PC-3 (cell line): ENCODE results near the gene FER1L5. TPM values are rescaled to one million over a fixed set of nuclear protein-coding genes. Genes with fewer than 3 reads are reported as not detected.

Source experiments
- ATAC-seq: fragments of 200-7000 bp; cut with Tn5 transposase; 2 replicates; pipeline ENCODE4 v1.9.1; 2020; ENCODE audit warnings: mild to moderate bottlenecking, moderate library complexity
- BruUV-seq: library from RNA; stranded (reverse); fragments of 400-500 nt; replicated peaks from 2 replicates; lab custom pipeline; 2021; lab: Mats Ljungman, UMichigan
- CTCF ChIA-PET: fragments of 300-600 bp; sonication (Branson Sonifier 250); formaldehyde crosslinking; loops from one replicate; lab custom pipeline; 2022; ENCODE audit warnings: antibody characterized with exemption; lab: Charles Lee
- POLR2A ChIA-PET: fragments of 300-600 bp; sonication (Branson Sonifier 250); formaldehyde crosslinking; loops from one replicate; lab custom pipeline; 2022; ENCODE audit warnings: antibody characterized with exemption; ENCODE audit not compliant: unreplicated experiment; lab: Charles Lee
- DNase-seq: peaks from one replicate; pipeline ENCODE4 v3.0.0-alpha.2; 2015
- H2AFZ ChIP-seq: fragments of 300-600 bp; sonication (generic); 2 replicates; pipeline ENCODE4 v1.6.0; 2016; ENCODE audit warnings: antibody characterized with exemption, low read length
- H3F3A ChIP-seq: fragments of 300-600 bp; sonication (generic); one replicate; pipeline ENCODE4 v1.6.0; 2017; ENCODE audit warnings: antibody characterized with exemption, low read length, control low read depth, mild to moderate bottlenecking; ENCODE audit not compliant: unreplicated experiment
- H3K27ac ChIP-seq: fragments of 300-600 bp; sonication (generic); 2 replicates; pipeline ENCODE4 v1.5.1; 2016; ENCODE audit warnings: mild to moderate bottlenecking, low read length
- H3K27me3 ChIP-seq: fragments of 300-600 bp; sonication (generic); 2 replicates; pipeline ENCODE4 v1.6.1; 2016; ENCODE audit warnings: low read length, mixed read lengths
- H3K36me3 ChIP-seq: fragments of 300-600 bp; sonication (generic); 2 replicates; pipeline ENCODE4 v1.6.1; 2016; ENCODE audit warnings: low read depth, mixed run types, low read length, mixed read lengths
- H3K4me1 ChIP-seq: fragments of 300-600 bp; sonication (generic); 2 replicates; pipeline ENCODE4 v1.5.1; 2016; ENCODE audit warnings: low read length; ENCODE audit not compliant: insufficient read depth
- H3K4me2 ChIP-seq: fragments of 300-600 bp; sonication (generic); 2 replicates; pipeline ENCODE4 v1.6.0; 2016; ENCODE audit warnings: low read length
- H3K4me3 ChIP-seq: fragments of 300-600 bp; sonication (generic); 2 replicates; pipeline ENCODE4 v1.5.1; 2016; ENCODE audit warnings: mild to moderate bottlenecking, low read length, mixed read lengths
- H3K79me2 ChIP-seq: fragments of 300-600 bp; sonication (generic); 2 replicates; pipeline ENCODE4 v1.6.1; 2017; ENCODE audit warnings: low read length, mixed read lengths
- H3K9ac ChIP-seq: fragments of 300-600 bp; sonication (generic); 2 replicates; pipeline ENCODE4 v1.6.0; 2016; ENCODE audit warnings: mild to moderate bottlenecking, low read length
- H3K9me2 ChIP-seq: fragments of 300-600 bp; sonication (generic); replicated peaks from 2 replicates; pipeline ENCODE4 v1.6.1; 2016; ENCODE audit warnings: mixed run types, low read length, mixed read lengths
- H3K9me3 ChIP-seq: fragments of 300-600 bp; sonication (generic); 2 replicates; pipeline ENCODE4 v1.6.1; 2016; ENCODE audit warnings: low read length, mixed read lengths
- H4K20me1 ChIP-seq: fragments of 300-600 bp; sonication (generic); 2 replicates; pipeline ENCODE4 v1.6.1; 2016; ENCODE audit warnings: low read length, mixed read lengths
- EZH2 ChIP-seq: fragments of 300-600 bp; sonication (generic); IDR thresholded peaks from one replicate; pipeline ENCODE4 v1.6.1; 2017; ENCODE audit warnings: antibody characterized with exemption, mild to moderate bottlenecking, low read length; ENCODE audit not compliant: unreplicated experiment
- EZH2phosphoT487 ChIP-seq: fragments of 300-600 bp; sonication (generic); IDR thresholded peaks from 2 replicates; pipeline ENCODE4 v1.6.1; 2018; ENCODE audit warnings: mild to moderate bottlenecking, antibody characterized with exemption, low read length, borderline replicate concordance
- intact Hi-C: fragments of 100-400 bp; cut with micrococcal nuclease; formaldehyde crosslinking; loops from 2 replicates; pipeline ENCODE4 v1.9.0; 2023
- total RNA-seq: library from RNA; depleted of rRNA; stranded (reverse); fragments of >200 nt; gene quantifications from 2 replicates; pipeline ENCODE4 v1.2.3, GENCODE V29; 2014
- TF ChIP-seq, protein P1 (sequence below): fragments of 300-600 bp; sonication (generic); conservative IDR thresholded peaks from 2 replicates; pipeline ENCODE4 v1.5.1; 2017; ENCODE audit warnings: antibody characterized with exemption, low read depth, mild to moderate bottlenecking, low read length

FER1L5 gene
- total RNA-seq, 1 experiment from 2014 or later, result not detected

DNA sequence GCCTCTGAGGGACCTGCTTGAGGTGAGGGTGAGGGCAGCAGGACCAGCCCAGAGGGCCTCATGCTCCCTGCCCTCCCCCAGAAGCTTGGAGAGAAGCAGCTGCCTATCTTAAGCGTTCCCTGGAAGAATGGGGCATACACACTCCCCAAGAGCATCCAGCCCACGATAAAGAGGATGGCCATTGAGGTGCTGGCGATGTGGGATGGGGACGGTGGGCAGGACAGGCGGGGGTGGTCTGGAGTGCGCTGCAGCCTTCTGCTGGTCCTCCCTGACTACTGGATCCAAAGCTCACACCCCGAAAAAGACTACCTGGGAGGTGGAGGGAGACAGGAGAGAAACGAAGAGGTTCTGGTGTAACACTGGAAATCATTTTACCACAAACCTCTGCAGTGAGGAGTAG lies 51.7 kb downstream of the FER1L5 start:
- H3K27ac ChIP-seq, result no peak overlapping the region
- no peak overlapping the region for H3K4me2 ChIP-seq
- no peaks in the 10 kb centered on the region for H3K4me1 ChIP-seq
- no peaks in the 10 kb centered on the region for H4K20me1 ChIP-seq
- ChIA-PET POLR2A (no interaction called here), CTCF (interaction anchor here (0.6 kb wide), 1 partner anchor 265 kb away, joined by 6 read pairs; no protein-coding TSS in a partner anchor)
- no peaks in the 10 kb centered on the region for H3K9me3 ChIP-seq
- H2AFZ ChIP-seq, result no peak overlapping the region
- TF ChIP-seq, protein P1, sequence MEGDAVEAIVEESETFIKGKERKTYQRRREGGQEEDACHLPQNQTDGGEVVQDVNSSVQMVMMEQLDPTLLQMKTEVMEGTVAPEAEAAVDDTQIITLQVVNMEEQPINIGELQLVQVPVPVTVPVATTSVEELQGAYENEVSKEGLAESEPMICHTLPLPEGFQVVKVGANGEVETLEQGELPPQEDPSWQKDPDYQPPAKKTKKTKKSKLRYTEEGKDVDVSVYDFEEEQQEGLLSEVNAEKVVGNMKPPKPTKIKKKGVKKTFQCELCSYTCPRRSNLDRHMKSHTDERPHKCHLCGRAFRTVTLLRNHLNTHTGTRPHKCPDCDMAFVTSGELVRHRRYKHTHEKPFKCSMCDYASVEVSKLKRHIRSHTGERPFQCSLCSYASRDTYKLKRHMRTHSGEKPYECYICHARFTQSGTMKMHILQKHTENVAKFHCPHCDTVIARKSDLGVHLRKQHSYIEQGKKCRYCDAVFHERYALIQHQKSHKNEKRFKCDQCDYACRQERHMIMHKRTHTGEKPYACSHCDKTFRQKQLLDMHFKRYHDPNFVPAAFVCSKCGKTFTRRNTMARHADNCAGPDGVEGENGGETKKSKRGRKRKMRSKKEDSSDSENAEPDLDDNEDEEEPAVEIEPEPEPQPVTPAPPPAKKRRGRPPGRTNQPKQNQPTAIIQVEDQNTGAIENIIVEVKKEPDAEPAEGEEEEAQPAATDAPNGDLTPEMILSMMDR, result no peak
- DNase-seq (no peak), ATAC-seq (no peak)
- no peaks in the 10 kb centered on the region for H3K27me3 ChIP-seq
- no peak overlapping the region for H3K9ac ChIP-seq
- no peak overlapping the region for H3K4me3 ChIP-seq
- BruUV-seq, result no TSS peak
- no peaks in the 10 kb centered on the region for H3F3A ChIP-seq
- H3K9me2 ChIP-seq, result no peaks in the 10 kb centered on the region
- intact Hi-C loops, result no loop called here
- H3K36me3 ChIP-seq, result no peaks in the 10 kb centered on the region
- H3K79me2 ChIP-seq, result no peaks in the 10 kb centered on the region

DNA sequence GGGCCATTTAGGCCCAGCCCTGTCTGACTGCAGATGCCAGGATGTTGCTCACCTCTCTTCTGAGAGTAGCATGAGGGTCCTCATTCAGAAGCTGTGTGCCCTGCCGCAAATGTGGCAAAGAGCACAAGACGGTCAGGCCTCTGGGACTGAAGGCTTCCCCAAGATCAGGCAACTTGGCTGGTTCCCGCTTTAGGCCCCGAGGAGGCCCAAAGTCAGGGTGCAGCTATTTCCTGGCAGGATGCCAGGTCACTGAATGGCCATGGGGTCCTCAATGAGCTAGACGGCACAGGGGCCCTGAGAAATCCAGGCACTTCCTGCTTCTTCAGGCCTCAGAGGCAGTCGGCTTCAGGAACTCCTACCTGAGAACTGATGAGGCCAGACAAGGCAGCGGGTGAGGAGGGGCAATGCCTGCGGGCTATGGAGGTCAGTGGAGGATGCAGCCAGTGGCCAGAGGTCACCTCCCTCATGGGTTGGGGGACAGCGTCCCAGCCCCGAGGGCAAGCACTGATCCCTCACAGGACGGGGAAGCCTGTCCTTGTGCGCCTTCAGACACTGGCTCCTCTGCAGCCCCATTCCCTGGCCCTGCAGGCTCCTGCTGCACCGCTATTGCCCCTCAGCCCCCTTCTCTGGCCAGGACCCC lies 52.4 kb downstream of the FER1L5 start:
- Histone ChIP-seq H3K9me2 (no peaks in the 10 kb centered on the region), H4K20me1 (no peaks in the 10 kb centered on the region), H3K9me3 (no peaks in the 10 kb centered on the region), H3F3A (no peaks in the 10 kb centered on the region), H3K4me1 (no peaks in the 10 kb centered on the region), H2AFZ (no peak overlapping the region), H3K4me2 (no peak overlapping the region), H3K36me3 (no peaks in the 10 kb centered on the region), H3K4me3 (no peak overlapping the region), H3K27me3 (no peaks in the 10 kb centered on the region), H3K79me2 (no peaks in the 10 kb centered on the region), H3K9ac (no peak overlapping the region), H3K27ac (no peak overlapping the region)
- ChIA-PET CTCF (no interaction called here), POLR2A (no interaction called here)
- no peak for ATAC-seq
- no peak for TF ChIP-seq EZH2
- TF ChIP-seq EZH2phosphoT487, result no peak
- TF ChIP-seq, protein P1, result no peak
- no peak for DNase-seq
- BruUV-seq, result no TSS peak
- intact Hi-C loops, result no loop called here

DNA sequence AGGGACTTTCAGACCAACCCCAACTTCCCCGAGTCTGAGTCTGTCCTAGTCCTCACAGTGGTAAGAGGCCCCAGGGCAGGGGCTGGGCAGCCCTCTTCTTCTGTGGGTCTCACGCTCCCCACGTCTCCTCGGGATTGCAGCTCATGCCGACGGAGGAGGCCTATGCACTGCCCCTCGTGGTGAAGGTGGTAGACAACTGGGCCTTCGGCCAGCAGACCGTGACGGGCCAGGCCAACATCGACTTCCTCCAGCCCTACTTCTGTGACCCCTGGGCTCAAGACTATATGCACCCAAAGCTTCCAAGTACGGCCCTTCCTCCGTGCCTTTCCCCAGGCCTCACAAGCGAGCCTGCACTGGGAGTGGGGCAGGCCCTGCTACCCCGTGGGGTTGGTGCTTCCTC lies 53.0 kb downstream of the FER1L5 start:
- Histone ChIP-seq H3K4me3 (no peak overlapping the region), H3K9ac (no peak overlapping the region), H3K4me2 (no peak overlapping the region), H3K4me1 (no peaks in the 10 kb centered on the region), H4K20me1 (no peaks in the 10 kb centered on the region), H3K27ac (no peak overlapping the region), H3K79me2 (no peaks in the 10 kb centered on the region), H2AFZ (no peak overlapping the region), H3K27me3 (no peaks in the 10 kb centered on the region), H3K9me3 (no peaks in the 10 kb centered on the region), H3K9me2 (no peaks in the 10 kb centered on the region), H3K36me3 (no peaks in the 10 kb centered on the region), H3F3A (no peaks in the 10 kb centered on the region)
- no peak for TF ChIP-seq EZH2phosphoT487
- TF ChIP-seq, protein P1, result no peak
- TF ChIP-seq EZH2, result no peak
- ChIA-PET POLR2A (no interaction called here), CTCF (no interaction called here)
- DNase-seq (no peak), ATAC-seq (no peak)
- intact Hi-C loops, result no loop called here
- no TSS peak for BruUV-seq
